ENCODE results near the gene SLC66A1. TPM values are rescaled to one million over a fixed set of nuclear protein-coding genes. Genes with fewer than 3 reads are reported as not detected.

The SLC66A1 gene
- total and polyA plus RNA-seq, 2 donors (not counting 3 experiments of a cell fraction or from before 2014, with no cell fraction given) = 15.3 to 32.6 TPM

DNA sequence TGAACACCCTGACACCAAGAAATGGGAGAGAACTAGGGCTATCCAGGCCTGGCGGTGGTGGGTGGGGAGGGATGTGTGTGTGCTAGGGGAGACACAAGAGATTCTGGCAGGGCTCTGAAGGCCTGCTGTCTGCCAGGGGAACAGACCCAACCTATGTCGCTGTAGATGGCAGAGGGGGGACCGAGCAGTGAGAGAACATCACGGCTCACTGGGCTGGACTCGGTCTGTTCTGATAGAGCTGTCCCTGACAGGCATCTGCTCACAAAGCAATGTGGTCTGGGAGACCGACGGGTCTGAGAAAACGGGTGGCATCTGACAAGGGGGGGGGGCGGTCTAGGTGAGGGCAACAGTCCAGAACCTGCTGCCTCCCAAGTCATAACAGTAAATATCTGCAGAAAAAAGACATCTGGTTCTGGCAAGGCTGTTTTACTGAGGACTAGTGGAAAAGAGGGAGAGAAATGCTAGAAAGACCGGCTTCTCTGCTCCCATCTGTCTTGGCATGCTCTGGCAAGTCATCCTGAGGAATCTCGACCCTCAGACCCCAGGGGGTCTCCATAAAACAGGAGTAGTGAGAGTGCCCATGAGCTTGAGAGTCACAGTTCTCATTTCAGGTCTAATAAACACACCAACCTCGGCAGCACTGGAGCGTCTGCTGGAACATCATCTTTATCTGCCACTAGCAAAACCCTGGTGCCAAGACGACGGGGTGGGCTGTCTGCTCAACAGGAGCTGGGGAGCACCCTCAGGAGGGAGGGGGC, 36.5 kb downstream of the SLC66A1 start:
- Histone ChIP-seq H3K9me1 (replicated peaks; ENCODE audit: control insufficient read depth, extremely low read depth, insufficient read depth, low read length) (no peaks in the 10 kb centered on the region), H3K4me3 (replicated peaks in 1 of 3; ENCODE audit: insufficient read depth in 1 of 3, low read depth in 1 of 3, low read length in 3 of 3) (no peak overlapping the region), H2AFZ (ENCODE audit: low read depth, low read length) (no peak overlapping the region), H3K4me1 (ENCODE audit: control insufficient read depth, extremely low read depth, insufficient read depth, low read length) (no peaks in the 10 kb centered on the region), H3K27ac (ENCODE audit: insufficient read depth, low read depth, low read length) (no peak overlapping the region), H3K9me3 (replicated peaks; ENCODE audit: control insufficient read depth, insufficient read depth, low read length) (no peaks in the 10 kb centered on the region), H3K4me2 (ENCODE audit: insufficient read depth, low read length) (no peak overlapping the region), H3K36me3 (ENCODE audit: control insufficient read depth in 2 of 2, extremely low read depth in 1 of 2, insufficient read depth in 2 of 2, low read length in 2 of 2) (peaks cover 0 to 44% of the 10 kb centered on the region in 2 experiments), H4K20me1 (replicated peaks; ENCODE audit: control insufficient read depth, extremely low read depth, insufficient read depth, low read length) (no peaks in the 10 kb centered on the region), H3K9ac (replicated peaks; ENCODE audit: extremely low read depth, insufficient read depth, low read length) (no peak overlapping the region), H3K79me2 (ENCODE audit: control insufficient read depth, insufficient read depth, low read length) (no peaks in the 10 kb centered on the region), H3K27me3 (ENCODE audit: control insufficient read depth in 2 of 2, insufficient read depth in 2 of 2, low read length in 2 of 2) (no peaks in the 10 kb centered on the region)
- TF ChIP-seq FOS (IDR thresholded peaks at IDR 0.05; ENCODE audit: borderline replicate concordance, insufficient read depth, low read length) (no peak), POLR2AphosphoS5 (IDR thresholded peaks at IDR 0.05; ENCODE audit: insufficient read depth, low read depth, low read length) (no peak), JUN (IDR thresholded peaks at IDR 0.05; ENCODE audit: borderline replicate concordance, insufficient read depth, insufficient read length, low read depth) (no peak), GATA2 (IDR thresholded peaks at IDR 0.05; ENCODE audit: insufficient read depth, insufficient read length, low read depth, low read length) (no peak), EZH2 (IDR thresholded peaks at IDR 0.05; ENCODE audit: borderline replicate concordance, low read depth, low read length, severe bottlenecking) (no peak), MYC (IDR thresholded peaks at IDR 0.05; ENCODE audit: low read depth, low read length) (no peak), POLR2A (IDR thresholded peaks at IDR 0.05; ENCODE audit: low read depth, low read length) (no peak)
- TF ChIP-seq, protein P1, sequence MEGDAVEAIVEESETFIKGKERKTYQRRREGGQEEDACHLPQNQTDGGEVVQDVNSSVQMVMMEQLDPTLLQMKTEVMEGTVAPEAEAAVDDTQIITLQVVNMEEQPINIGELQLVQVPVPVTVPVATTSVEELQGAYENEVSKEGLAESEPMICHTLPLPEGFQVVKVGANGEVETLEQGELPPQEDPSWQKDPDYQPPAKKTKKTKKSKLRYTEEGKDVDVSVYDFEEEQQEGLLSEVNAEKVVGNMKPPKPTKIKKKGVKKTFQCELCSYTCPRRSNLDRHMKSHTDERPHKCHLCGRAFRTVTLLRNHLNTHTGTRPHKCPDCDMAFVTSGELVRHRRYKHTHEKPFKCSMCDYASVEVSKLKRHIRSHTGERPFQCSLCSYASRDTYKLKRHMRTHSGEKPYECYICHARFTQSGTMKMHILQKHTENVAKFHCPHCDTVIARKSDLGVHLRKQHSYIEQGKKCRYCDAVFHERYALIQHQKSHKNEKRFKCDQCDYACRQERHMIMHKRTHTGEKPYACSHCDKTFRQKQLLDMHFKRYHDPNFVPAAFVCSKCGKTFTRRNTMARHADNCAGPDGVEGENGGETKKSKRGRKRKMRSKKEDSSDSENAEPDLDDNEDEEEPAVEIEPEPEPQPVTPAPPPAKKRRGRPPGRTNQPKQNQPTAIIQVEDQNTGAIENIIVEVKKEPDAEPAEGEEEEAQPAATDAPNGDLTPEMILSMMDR (IDR thresholded peaks at IDR 0.05; ENCODE audit: extremely low read depth in 1 of 2, insufficient read depth in 1 of 2, low read depth in 1 of 2, low read length in 2 of 2) = no peak
- TF ChIP-seq, protein P2, sequence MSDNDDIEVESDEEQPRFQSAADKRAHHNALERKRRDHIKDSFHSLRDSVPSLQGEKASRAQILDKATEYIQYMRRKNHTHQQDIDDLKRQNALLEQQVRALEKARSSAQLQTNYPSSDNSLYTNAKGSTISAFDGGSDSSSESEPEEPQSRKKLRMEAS (IDR thresholded peaks at IDR 0.05; ENCODE audit: insufficient read depth, insufficient read length) = no peak
- BruUV-seq (replicated peaks) = no TSS peak
- DNase-seq (ENCODE audit: low read depth, low spot score) (no peak), FAIRE-seq (no peak)
- ChIA-PET POLR2A (no interaction called here), CTCF (interaction anchor here (0.8 to 10.6 kb wide), 4 partner anchors 36 to 313 kb away, joined by 3 to 99 read pairs (median 3); partner anchors contain the start of gene SLC66A1)
- dilution Hi-C loops (cut with MboI; ENCODE audit: extremely low pct_ligation_motif_present, low sequenced_read_pairs) (no loop called here), intact Hi-C loops (cut with micrococcal nuclease) (no loop called here)

Data from endothelial cell of umbilical vein (primary cell).